Neuronal stem cell (in vitro differentiated cells): ENCODE results near the gene MRGPRG.

Experiments used
- DNase-seq: peaks from one replicate; pipeline ENCODE4 v3.0.0-alpha.2; 2013; ENCODE audit warnings: low spot score
- H2AFZ ChIP-seq: one replicate; pipeline ENCODE4 v1.6.1; 2013; ENCODE audit warnings: mild to moderate bottlenecking, low read length, inconsistent platforms
- H2AK5ac ChIP-seq: 2 replicates; pipeline ENCODE4 v1.6.1; 2013; ENCODE audit warnings: low read depth, mild to moderate bottlenecking, inconsistent platforms, low read length, moderate library complexity, mixed read lengths
- H2BK120ac ChIP-seq: 2 replicates; pipeline ENCODE4 v1.6.1; 2013; ENCODE audit warnings: low read depth, mild to moderate bottlenecking, inconsistent platforms, low read length, moderate library complexity, mixed read lengths
- H2BK12ac ChIP-seq: one replicate; pipeline ENCODE4 v1.6.1; 2013; ENCODE audit warnings: low read length, inconsistent platforms
- H2BK15ac ChIP-seq: 2 replicates; pipeline ENCODE4 v1.6.1; 2013; ENCODE audit warnings: mild to moderate bottlenecking, low read length, inconsistent platforms, mixed read lengths
- H2BK5ac ChIP-seq: one replicate; pipeline ENCODE4 v1.6.1; 2013; ENCODE audit warnings: inconsistent platforms, mild to moderate bottlenecking, low read length, moderate library complexity
- H3K14ac ChIP-seq: one replicate; pipeline ENCODE4 v1.6.1; 2013; ENCODE audit warnings: low read length, inconsistent platforms
- H3K18ac ChIP-seq: 2 replicates; pipeline ENCODE4 v1.6.1; 2013; ENCODE audit warnings: low read length, inconsistent platforms
- H3K23ac ChIP-seq: 2 replicates; pipeline ENCODE4 v1.6.1; 2013; ENCODE audit warnings: low read depth, mild to moderate bottlenecking, mixed read lengths, low read length, inconsistent platforms; ENCODE audit not compliant: poor library complexity
- H3K27ac ChIP-seq: replicated peaks from 3 replicates; pipeline ENCODE4 v1.5.1; 2013; ENCODE audit warnings: low read length, inconsistent platforms
- H3K27me3 ChIP-seq, 3 experiments: 2 replicates each; pipeline ENCODE4 v1.6.1; 2013; ENCODE audit warnings: low read length in 3 of 3, mild to moderate bottlenecking in 2 of 3, inconsistent platforms in 1 of 3, low read depth in 1 of 3, mixed read lengths in 1 of 3, moderate library complexity in 1 of 3; ENCODE audit not compliant: control insufficient read depth in 3 of 3, insufficient read depth in 3 of 3
- H3K36me3 ChIP-seq, 2 donors: replicated peaks in 1 of 2; 2 replicates each; pipeline ENCODE4 v1.6.1; 2013; ENCODE audit warnings: low read length in 2 of 2; ENCODE audit not compliant: control insufficient read depth in 2 of 2, insufficient read depth in 2 of 2
- H3K4ac ChIP-seq: 2 replicates; pipeline ENCODE4 v1.6.1; 2013; ENCODE audit warnings: inconsistent platforms, mild to moderate bottlenecking, low read length, moderate library complexity
- H3K4me1 ChIP-seq, 2 donors: 1 replicate in 1 of 2; 2 replicates in 1 of 2; pipeline ENCODE4 v1.6.1; 2013; ENCODE audit warnings: low read length in 2 of 2, low read depth in 1 of 2; ENCODE audit not compliant: control insufficient read depth in 2 of 2, insufficient read depth in 1 of 2
- H3K4me2 ChIP-seq: one replicate; pipeline ENCODE4 v1.6.1; 2013; ENCODE audit warnings: mild to moderate bottlenecking, low read length, inconsistent platforms; ENCODE audit not compliant: insufficient read depth, poor library complexity, severe bottlenecking
- H3K4me3 ChIP-seq, 2 donors: 2 replicates each; pipeline ENCODE4 v1.5.1; 2013; ENCODE audit warnings: low read length in 2 of 2, mild to moderate bottlenecking in 2 of 2, inconsistent platforms in 1 of 2, moderate library complexity in 1 of 2
- H3K79me1 ChIP-seq: one replicate; pipeline ENCODE4 v1.6.1; 2013; ENCODE audit warnings: low read depth, mild to moderate bottlenecking, inconsistent platforms, low read length, moderate library complexity
- H3K9ac ChIP-seq: one replicate; pipeline ENCODE4 v1.6.1; 2013; ENCODE audit warnings: mild to moderate bottlenecking, low read depth, low read length, inconsistent platforms; ENCODE audit not compliant: poor library complexity
- H3K9me3 ChIP-seq, 2 donors: replicated peaks in 1 of 2; 2 replicates each; pipeline versions ENCODE3 to v1.6.1; 2013; ENCODE audit warnings: low read length in 2 of 2, mild to moderate bottlenecking in 2 of 2, inconsistent platforms in 1 of 2, low read depth in 1 of 2, mixed read lengths in 1 of 2, moderate library complexity in 1 of 2; ENCODE audit not compliant: control insufficient read depth in 2 of 2, insufficient read depth in 1 of 2
- H4K8ac ChIP-seq: one replicate; pipeline ENCODE4 v1.6.1; 2013; ENCODE audit warnings: low read depth, mild to moderate bottlenecking, inconsistent platforms, low read length, moderate library complexity
- H4K91ac ChIP-seq: one replicate; pipeline ENCODE4 v1.6.1; 2013; ENCODE audit warnings: low read length, low read depth, mild to moderate bottlenecking, inconsistent platforms; ENCODE audit not compliant: poor library complexity
- WGBS, 2 donors: extraction: QIAGEN DNeasy Blood & Tissue Kit; methylation state at CpG; one replicate each; pipeline ENCODE4 v1.1.7; 2013; ENCODE audit warnings: missing lambda C conversion rate in 2 of 2, mixed read lengths in 1 of 2; ENCODE audit not compliant: insufficient read length in 2 of 2, insufficient replicate concordance in 1 of 2; ENCODE audit errors: extremely low coverage in 2 of 2; 5-methylcytosine and 5-hydroxymethylcytosine counted together

MRGPRG gene

GRCh38 chr11:3206156-3206921, 12.3 kb downstream of the MRGPRG start:
- Histone ChIP-seq H2BK15ac (no peak overlapping the region), H3K27ac (no peak overlapping the region), H2AFZ (no peak overlapping the region), H2BK120ac (no peak overlapping the region), H3K79me1 (no peaks in the 10 kb centered on the region), H3K4me1 (peaks cover 0 to 4% of the 10 kb centered on the region in 2 donors), H2BK5ac (no peak overlapping the region), H3K36me3 (no peaks in the 10 kb centered on the region), H2AK5ac (no peak overlapping the region), H3K4me2 (no peak overlapping the region), H3K14ac (no peak overlapping the region), H4K8ac (peak overlapping the region; percentile 21), H2BK12ac (no peak overlapping the region), H4K91ac (no peak overlapping the region), H3K18ac (no peak overlapping the region), H3K9ac (peak overlapping the region; percentile 71), H3K9me3 (no peaks in the 10 kb centered on the region), H3K27me3 (peaks cover 0 to 45% (median 22%) of the 10 kb centered on the region in 3 experiments), H3K23ac (no peak overlapping the region), H3K4ac (no peak overlapping the region), H3K4me3 (no peak overlapping the region)
- WGBS, 2 donors: no CpG with 5 or more reads among the region's 8 CpGs
- no peak for DNase-seq

GRCh38 chr11:3205261-3206155, 13.1 kb downstream of the MRGPRG start:
- no CpG with 5 or more reads among the region's 16 CpGs for WGBS, 2 donors
- peaks cover 0 to 53% (median 22%) of the 10 kb centered on the region in 3 experiments for H3K27me3 ChIP-seq
- DNase-seq: no peak

GRCh38 chr11:3204141-3205015, 14.2 kb downstream of the MRGPRG start:
- Histone ChIP-seq H2AK5ac (peak overlapping the region; percentile 82), H3K36me3 (no peaks in the 10 kb centered on the region), H2BK15ac (no peak overlapping the region), H3K4me3 (peak overlapping the region in 1 of 2 donors; percentile 43), H3K4me1 (peaks cover 0 to 4% of the 10 kb centered on the region in 2 donors), H2AFZ (no peak overlapping the region), H2BK5ac (no peak overlapping the region), H4K8ac (no peak overlapping the region), H4K91ac (no peak overlapping the region), H2BK120ac (no peak overlapping the region), H3K4me2 (no peak overlapping the region), H3K4ac (no peak overlapping the region), H3K18ac (peak overlapping the region; percentile 88), H3K27ac (no peak overlapping the region), H3K27me3 (peaks cover 0 to 62% (median 22%) of the 10 kb centered on the region in 3 experiments), H3K9me3 (no peaks in the 10 kb centered on the region), H3K79me1 (no peaks in the 10 kb centered on the region), H3K23ac (peak overlapping the region; percentile 38), H3K14ac (no peak overlapping the region), H2BK12ac (no peak overlapping the region), H3K9ac (no peak overlapping the region)
- no peak for DNase-seq
- WGBS, 2 donors: no CpG with 5 or more reads among the region's 24 CpGs

More at GRCh38 chr11:3205261-3206155, 13.1 kb downstream of the MRGPRG start:
- no peaks in the 10 kb centered on the region for H3K9me3 ChIP-seq
- peak overlapping the region; percentile 82 for H2AK5ac ChIP-seq
- H3K9ac ChIP-seq: peak overlapping the region; percentile 33
- H3K79me1 ChIP-seq: no peaks in the 10 kb centered on the region
- H2AFZ ChIP-seq: no peak overlapping the region
- H4K8ac ChIP-seq: no peak overlapping the region
- H3K4ac ChIP-seq: no peak overlapping the region
- H3K4me3 ChIP-seq: no peak overlapping the region
- no peak overlapping the region for H2BK120ac ChIP-seq
- H2BK5ac ChIP-seq: peak overlapping the region; percentile 26
- H2BK15ac ChIP-seq: peak overlapping the region; percentile 39
- H3K4me2 ChIP-seq: no peak overlapping the region
- H4K91ac ChIP-seq: no peak overlapping the region
- no peak overlapping the region for H3K27ac ChIP-seq
- no peak overlapping the region for H3K14ac ChIP-seq
- H3K23ac ChIP-seq: no peak overlapping the region
- H3K18ac ChIP-seq: peak overlapping the region; percentile 54
- H3K36me3 ChIP-seq: no peaks in the 10 kb centered on the region
- peaks cover 0 to 4% of the 10 kb centered on the region in 2 donors for H3K4me1 ChIP-seq
- H2BK12ac ChIP-seq: peak overlapping the region; percentile 77
